ENCODE measurements around the gene FAM180B.
"Not testable (repeated sequence)": the region's sequence is repeated elsewhere in the genome, so short reads cannot be mapped to it uniquely, and the experiment has no call there.

The FAM180B gene

GRCh38 chr11:47615249-47615648, 28.8 kb downstream of the FAM180B start:
- TF ChIP-seq CTCF (conservative IDR thresholded peaks at IDR 0.05; ENCODE audit: low read depth, low read length) = no peak
- H3K4me3 ChIP-seq (ENCODE audit: low read length) = no peak overlapping the region
- no peak for DNase-seq (ENCODE audit: low read depth)

- TF ChIP-seq CTCF (conservative IDR thresholded peaks at IDR 0.05; ENCODE audit: low read depth, low read length) = peak; percentile 83
- no peak overlapping the region for H3K4me3 ChIP-seq (ENCODE audit: low read length)
- DNase-seq (ENCODE audit: low read depth) = no peak
These were observed 30.4 kb downstream of the FAM180B start for GRCh38 chr11:47616726-47617416.

GRCh38 chr11:47617417-47617809, 30.9 kb downstream of the FAM180B start:
- no peak for DNase-seq (ENCODE audit: low read depth)
- no peak overlapping the region for H3K4me3 ChIP-seq (ENCODE audit: low read length)
- TF ChIP-seq CTCF (conservative IDR thresholded peaks at IDR 0.05; ENCODE audit: low read depth, low read length) = no peak

GRCh38 chr11:47620836-47621378, 34.4 kb downstream of the FAM180B start:
- no peak for DNase-seq (ENCODE audit: low read depth)
- no peak for TF ChIP-seq CTCF (conservative IDR thresholded peaks at IDR 0.05; ENCODE audit: low read depth, low read length)
- H3K4me3 ChIP-seq (ENCODE audit: low read length) = no peak overlapping the region

- no peak for DNase-seq (ENCODE audit: low read depth)
- H3K4me3 ChIP-seq (ENCODE audit: low read length) = no peak overlapping the region
- no peak for TF ChIP-seq CTCF (conservative IDR thresholded peaks at IDR 0.05; ENCODE audit: low read depth, low read length)
These were observed 39.8 kb downstream of the FAM180B start for GRCh38 chr11:47626234-47626633.

- H3K4me3 ChIP-seq (ENCODE audit: low read length) = no peak overlapping the region
- no peak for TF ChIP-seq CTCF (conservative IDR thresholded peaks at IDR 0.05; ENCODE audit: low read depth, low read length)
These were observed 41.5 kb downstream of the FAM180B start for GRCh38 chr11:47628026-47628425.

DNA sequence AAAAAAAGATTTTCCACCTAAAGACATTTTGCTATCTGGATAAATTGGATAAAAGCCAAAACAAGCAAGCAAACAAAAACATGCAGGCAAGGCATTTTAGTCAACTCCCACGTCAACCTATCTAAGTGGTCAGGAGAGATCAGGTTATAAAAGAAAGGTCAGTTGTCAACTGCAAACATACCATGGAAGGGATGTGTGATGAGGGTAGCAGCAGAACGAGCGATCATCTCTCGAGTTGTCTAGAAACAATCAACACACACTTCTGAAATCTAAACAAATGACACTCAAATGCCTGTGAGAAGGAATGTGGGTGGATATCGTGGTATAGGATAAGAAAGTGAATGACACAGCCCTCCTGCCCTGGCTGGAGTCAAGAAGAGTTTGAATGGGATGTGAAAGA, 45.0 kb downstream of the FAM180B start:
- H3K4me3 ChIP-seq (ENCODE audit: low read length) = no peak overlapping the region
- TF ChIP-seq CTCF (conservative IDR thresholded peaks at IDR 0.05; ENCODE audit: low read depth, low read length) = no peak
- no peak for DNase-seq (ENCODE audit: low read depth)

More at GRCh38 chr11:47628026-47628425, 41.5 kb downstream of the FAM180B start:
- no peak for DNase-seq (ENCODE audit: low read depth)

- DNase-seq (ENCODE audit: low read depth); H3K4me3 ChIP-seq (ENCODE audit: low read length): not testable (repeated sequence)
These were observed 49.9 kb downstream of the FAM180B start for GRCh38 chr11:47636331-47636730.

All from retinal pigment epithelial cell (primary cell).